Calu3 (cell line): Measurements from ENCODE around the gene CLIC1. TPM values are rescaled to one million over a fixed set of nuclear protein-coding genes. Genes with fewer than 3 reads are reported as not detected.

ENCODE experiments used
- Bru-seq: library from RNA; stranded (reverse); fragments of 400-500 nt; gene quantifications from one replicate; lab custom pipeline; 2021; lab: Mats Ljungman, UMichigan
- BruChase-seq, 2 experiments: library from RNA; stranded (reverse); fragments of 400-500 nt; gene quantifications; one replicate each; lab custom pipeline; 2021; lab: Mats Ljungman, UMichigan
- BruUV-seq: library from RNA; stranded (reverse); fragments of 400-500 nt; replicated peaks from 2 replicates; lab custom pipeline; 2021; lab: Mats Ljungman, UMichigan
- CTCF ChIA-PET: fragments of 300-600 bp; sonication (Branson Sonifier 250); formaldehyde crosslinking; loops from one replicate; lab custom pipeline; 2022; ENCODE audit warnings: antibody characterized with exemption; lab: Charles Lee
- DNase-seq: peaks from one replicate; pipeline ENCODE4 v3.0.0; 2022
- H3K27ac Mint-ChIP-seq: one replicate; pipeline ENCODE4 v1.8.0; 2022; ENCODE audit warnings: mixed read lengths; ENCODE audit not compliant: unreplicated experiment
- H3K27me3 Mint-ChIP-seq: one replicate; pipeline ENCODE4 v1.8.0; 2022; ENCODE audit warnings: mixed read lengths; ENCODE audit not compliant: unreplicated experiment
- H3K36me3 Mint-ChIP-seq: one replicate; pipeline ENCODE4 v1.8.0; 2022; ENCODE audit warnings: mild to moderate bottlenecking, moderate library complexity, mixed read lengths; ENCODE audit not compliant: insufficient read depth, unreplicated experiment
- H3K4me1 Mint-ChIP-seq: one replicate; pipeline ENCODE4 v1.8.0; 2022; ENCODE audit warnings: mild to moderate bottlenecking, low read depth, mixed read lengths; ENCODE audit not compliant: unreplicated experiment
- H3K4me3 Mint-ChIP-seq: one replicate; pipeline ENCODE4 v1.8.0; 2022; ENCODE audit warnings: mild to moderate bottlenecking, low read depth, moderate library complexity, mixed read lengths; ENCODE audit not compliant: unreplicated experiment
- H3K9me3 Mint-ChIP-seq: one replicate; pipeline ENCODE4 v1.8.0; 2022; ENCODE audit warnings: low read depth, mixed read lengths; ENCODE audit not compliant: unreplicated experiment
- CTCF ChIP-seq: fragments of 200-600 bp; IDR thresholded peaks from one replicate; pipeline ENCODE4 v1.8.0; 2022; ENCODE audit warnings: antibody characterized with exemption; ENCODE audit not compliant: unreplicated experiment
- intact Hi-C: fragments of 100-400 bp; cut with micrococcal nuclease; formaldehyde crosslinking; loops from one replicate; pipeline ENCODE4 v1.10.0; 2022; ENCODE audit not compliant: unreplicated experiment
- long read RNA-seq: library from polyadenylated mRNA; stranded (forward); transcript quantifications from one replicate; pipeline ENCODE4 v2.0.0, GENCODE V29; 2022
- total RNA-seq: library from RNA; stranded (reverse); gene quantifications from 2 replicates; pipeline ENCODE4 v1.2.3, GENCODE V29; 2022

The CLIC1 gene
- total RNA-seq (943 and 1,109 TPM in 2 replicates), Bru-seq, nascent RNA (percentile 96 among the genes with signal in this experiment), BruChase-seq, experiment 1, labeled RNA remaining after a 6-hour chase (percentile 99 among the genes with signal in this experiment), BruChase-seq, experiment 2, labeled RNA remaining after a 2-hour chase (percentile 98 among the genes with signal in this experiment)
- long read RNA-seq, transcript CLIC1-208 (6 exons, 1,254 nt) = major isoform, 2,325 of 2,421 reads
- long read RNA-seq, transcript CLIC1-210 (7 exons, 1,098 nt) = minor isoform, 42 of 2,421 reads
- long read RNA-seq, partial matches to known transcripts = 18 of 2,421 reads
- long read RNA-seq, other reads (novel, unspliced or antisense) = 33 of 2,421 reads

GRCh38 chr6:31736021-31736767 lies at the start of gene CLIC1:
CLIC1 (minus strand) TSS chr6:31736530; CDS start chr6:31736300, 230 bp downstream.
- intact Hi-C loops = loop anchor here (5.0 kb wide), 1 partner anchor 34 kb away; the partner anchor contains the start of gene ABHD16A
- H3K9me3 Mint-ChIP-seq = no peaks in the 10 kb centered on the region
- TF ChIP-seq CTCF = no peak
- no peaks in the 10 kb centered on the region for H3K27me3 Mint-ChIP-seq
- peak within 1 kb of the TSS; percentile 94 for H3K27ac Mint-ChIP-seq
- H3K36me3 Mint-ChIP-seq = peaks cover 99% of the 10 kb centered on the region
- TSS peak; percentile 42 for BruUV-seq
- CTCF ChIA-PET = interaction anchor here (0.6 to 1.5 kb wide), 8 partner anchors 33 to 87 kb away, joined by 3 to 5 read pairs (median 4); partner anchors contain the start of genes ABHD16A, HSPA1A, HSPA1L and VWA7
- H3K4me1 Mint-ChIP-seq = peaks cover 60% of the 10 kb centered on the region
- peak within 1 kb of the TSS; percentile 98 for H3K4me3 Mint-ChIP-seq
- peak; percentile 97 for DNase-seq

GRCh38 chr6:31785475-31785874 lies 49.1 kb upstream of the CLIC1 start:
- CTCF ChIA-PET = interaction anchor here (0.5 to 1.0 kb wide), 2 partner anchors 144 to 163 kb away, joined by 3 to 7 read pairs; no protein-coding TSS in a partner anchor
- no peak for TF ChIP-seq CTCF

GRCh38 chr6:31784098-31784925 lies 48.0 kb upstream of the CLIC1 start:
- intact Hi-C loops = no loop called here
- H3K27ac Mint-ChIP-seq = peak overlapping the region; percentile 76
- CTCF ChIA-PET = interaction anchor here (0.6 to 1.0 kb wide), 2 partner anchors 9 to 132 kb away, joined by 3 to 4 read pairs; partner anchors contain the start of gene BAG6
- H3K36me3 Mint-ChIP-seq = peaks cover 96% of the 10 kb centered on the region
- TF ChIP-seq CTCF = no peak
- DNase-seq = no peak
- H3K4me3 Mint-ChIP-seq = no peak overlapping the region
- H3K27me3 Mint-ChIP-seq = no peaks in the 10 kb centered on the region
- BruUV-seq = no TSS peak
- H3K9me3 Mint-ChIP-seq = no peaks in the 10 kb centered on the region
- no peaks in the 10 kb centered on the region for H3K4me1 Mint-ChIP-seq

More at GRCh38 chr6:31785475-31785874, 49.1 kb upstream of the CLIC1 start:
- no peaks in the 10 kb centered on the region for H3K27me3 Mint-ChIP-seq
- H3K9me3 Mint-ChIP-seq = no peaks in the 10 kb centered on the region
- H3K27ac Mint-ChIP-seq = no peak overlapping the region
- no peak for DNase-seq
- H3K36me3 Mint-ChIP-seq = peaks cover 96% of the 10 kb centered on the region
- intact Hi-C loops = no loop called here
- no TSS peak for BruUV-seq
- H3K4me1 Mint-ChIP-seq = peaks cover 3% of the 10 kb centered on the region
- no peak overlapping the region for H3K4me3 Mint-ChIP-seq
